C4-2B (cell line): Measurements from ENCODE around the gene SCN4A.
"Not testable (repeated sequence)": the region's sequence is repeated elsewhere in the genome, so short reads cannot be mapped to it uniquely, and the experiment has no call there.

Source experiments
- H3K27ac ChIP-seq: fragments of 450-650 bp; 2 replicates; pipeline ENCODE4 v1.5.1; 2017
- ZFX ChIP-seq: fragments of 450-650 bp; IDR thresholded peaks from 2 replicates; pipeline ENCODE4 v1.6.1; 2017
- TF ChIP-seq, protein P1 (sequence below): fragments of 450-650 bp; conservative IDR thresholded peaks from 2 replicates; pipeline ENCODE4 v1.5.1; 2017; ENCODE audit warnings: mild to moderate bottlenecking

The SCN4A gene

DNA sequence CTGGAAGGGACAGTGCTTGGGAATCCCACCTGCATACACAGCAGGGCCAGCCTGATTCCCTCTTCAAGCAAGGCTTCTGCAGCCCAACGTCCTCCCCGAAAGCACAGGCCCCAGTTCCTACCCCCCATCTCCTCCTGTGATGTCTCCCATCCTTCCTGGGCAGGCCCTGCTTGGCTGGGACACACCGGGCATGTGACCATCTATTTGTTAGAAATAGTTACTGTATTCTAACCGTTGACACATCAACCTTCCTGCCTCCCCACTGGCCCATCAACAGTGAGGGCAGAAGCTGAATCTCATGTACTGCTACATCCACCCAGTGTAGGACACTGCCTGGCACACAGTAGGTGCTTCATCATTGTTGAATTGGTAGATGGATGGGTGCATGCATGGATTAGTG lies 36.1 kb upstream of the SCN4A start:
- no peak overlapping the region for H3K27ac ChIP-seq
- TF ChIP-seq, protein P1, sequence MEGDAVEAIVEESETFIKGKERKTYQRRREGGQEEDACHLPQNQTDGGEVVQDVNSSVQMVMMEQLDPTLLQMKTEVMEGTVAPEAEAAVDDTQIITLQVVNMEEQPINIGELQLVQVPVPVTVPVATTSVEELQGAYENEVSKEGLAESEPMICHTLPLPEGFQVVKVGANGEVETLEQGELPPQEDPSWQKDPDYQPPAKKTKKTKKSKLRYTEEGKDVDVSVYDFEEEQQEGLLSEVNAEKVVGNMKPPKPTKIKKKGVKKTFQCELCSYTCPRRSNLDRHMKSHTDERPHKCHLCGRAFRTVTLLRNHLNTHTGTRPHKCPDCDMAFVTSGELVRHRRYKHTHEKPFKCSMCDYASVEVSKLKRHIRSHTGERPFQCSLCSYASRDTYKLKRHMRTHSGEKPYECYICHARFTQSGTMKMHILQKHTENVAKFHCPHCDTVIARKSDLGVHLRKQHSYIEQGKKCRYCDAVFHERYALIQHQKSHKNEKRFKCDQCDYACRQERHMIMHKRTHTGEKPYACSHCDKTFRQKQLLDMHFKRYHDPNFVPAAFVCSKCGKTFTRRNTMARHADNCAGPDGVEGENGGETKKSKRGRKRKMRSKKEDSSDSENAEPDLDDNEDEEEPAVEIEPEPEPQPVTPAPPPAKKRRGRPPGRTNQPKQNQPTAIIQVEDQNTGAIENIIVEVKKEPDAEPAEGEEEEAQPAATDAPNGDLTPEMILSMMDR, result no peak
- TF ChIP-seq ZFX, result no peak

DNA sequence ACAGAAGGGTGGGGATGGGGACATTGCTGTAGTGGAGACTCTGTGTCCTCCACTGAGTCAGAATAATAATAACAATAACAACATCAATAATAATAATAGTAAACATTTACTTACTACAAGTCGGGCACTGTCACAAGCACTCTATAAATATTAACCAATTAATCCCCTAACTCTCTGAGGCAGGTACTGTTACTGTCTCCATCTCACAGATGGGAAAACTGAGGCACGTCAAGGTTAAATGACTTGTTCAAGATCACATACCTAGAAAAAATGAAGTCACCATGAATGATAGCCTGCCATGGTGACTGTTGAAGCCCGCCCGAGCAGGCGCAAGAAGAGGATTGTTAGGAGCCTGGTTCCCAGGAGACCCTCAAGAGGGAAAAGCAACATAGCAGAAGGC lies 35.6 kb upstream of the SCN4A start:
- TF ChIP-seq ZFX, result no peak
- TF ChIP-seq, protein P1, result no peak
- no peak overlapping the region for H3K27ac ChIP-seq

DNA sequence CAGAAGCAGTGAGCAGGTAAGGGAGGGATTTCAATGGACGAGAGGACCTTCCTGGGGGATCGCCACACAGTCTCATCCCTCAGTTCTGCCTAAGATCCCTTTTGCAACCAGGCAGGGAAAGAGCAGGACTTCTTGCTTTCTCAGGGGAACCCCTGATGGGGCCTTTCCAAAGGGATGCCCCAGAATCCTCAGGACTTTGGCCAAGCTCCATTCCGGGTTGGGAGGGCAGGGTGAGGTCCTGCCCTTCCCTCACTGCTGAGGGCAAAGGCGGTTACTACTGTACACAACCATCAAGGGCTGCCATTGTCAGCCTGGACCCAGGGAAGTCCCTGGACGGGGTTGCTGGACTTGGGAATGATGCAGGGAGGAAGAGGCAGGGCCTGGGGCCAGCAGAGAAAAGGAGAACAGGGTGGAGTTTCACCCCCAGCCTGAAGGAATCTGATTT lies 35.1 kb upstream of the SCN4A start:
- no peak overlapping the region for H3K27ac ChIP-seq
- TF ChIP-seq ZFX, result no peak
- TF ChIP-seq, protein P1, result no peak

DNA sequence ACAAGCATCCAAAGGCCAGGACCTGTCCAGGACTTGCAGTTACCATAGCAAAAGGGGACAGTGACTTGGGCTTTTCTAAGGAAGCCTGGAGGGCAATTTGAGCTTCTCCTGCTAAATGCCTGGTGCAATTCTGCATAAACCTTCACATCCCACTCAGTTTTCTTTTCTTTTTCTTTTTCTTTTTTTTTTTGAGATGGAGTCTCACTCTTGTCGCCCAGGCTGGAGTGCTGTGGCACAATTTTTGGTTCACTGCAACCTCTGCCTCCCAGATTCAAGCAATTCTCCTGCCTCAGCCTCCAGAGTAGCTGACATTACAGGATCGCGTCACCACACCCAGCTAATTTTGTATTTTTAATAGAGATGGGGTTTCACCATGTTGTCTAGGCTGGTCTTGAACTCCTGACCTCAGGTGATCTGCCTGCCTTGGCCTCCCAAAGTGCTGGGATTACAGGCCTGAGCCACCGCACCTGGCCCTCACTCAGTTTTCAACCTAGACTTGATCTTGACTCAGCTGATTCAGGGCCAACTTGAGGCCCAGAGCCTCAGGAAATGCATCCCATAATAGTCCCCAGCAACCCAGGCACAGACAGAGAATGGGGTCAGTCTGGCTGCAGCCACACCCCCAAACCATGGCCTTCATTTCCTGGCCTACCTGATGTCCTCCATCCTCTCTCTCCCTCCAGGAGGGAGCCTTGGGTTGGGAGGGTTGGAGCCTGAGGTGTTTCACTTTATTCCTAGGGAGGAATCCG lies 34.5 kb upstream of the SCN4A start:
- H3K27ac ChIP-seq, result not testable (repeated sequence)

DNA sequence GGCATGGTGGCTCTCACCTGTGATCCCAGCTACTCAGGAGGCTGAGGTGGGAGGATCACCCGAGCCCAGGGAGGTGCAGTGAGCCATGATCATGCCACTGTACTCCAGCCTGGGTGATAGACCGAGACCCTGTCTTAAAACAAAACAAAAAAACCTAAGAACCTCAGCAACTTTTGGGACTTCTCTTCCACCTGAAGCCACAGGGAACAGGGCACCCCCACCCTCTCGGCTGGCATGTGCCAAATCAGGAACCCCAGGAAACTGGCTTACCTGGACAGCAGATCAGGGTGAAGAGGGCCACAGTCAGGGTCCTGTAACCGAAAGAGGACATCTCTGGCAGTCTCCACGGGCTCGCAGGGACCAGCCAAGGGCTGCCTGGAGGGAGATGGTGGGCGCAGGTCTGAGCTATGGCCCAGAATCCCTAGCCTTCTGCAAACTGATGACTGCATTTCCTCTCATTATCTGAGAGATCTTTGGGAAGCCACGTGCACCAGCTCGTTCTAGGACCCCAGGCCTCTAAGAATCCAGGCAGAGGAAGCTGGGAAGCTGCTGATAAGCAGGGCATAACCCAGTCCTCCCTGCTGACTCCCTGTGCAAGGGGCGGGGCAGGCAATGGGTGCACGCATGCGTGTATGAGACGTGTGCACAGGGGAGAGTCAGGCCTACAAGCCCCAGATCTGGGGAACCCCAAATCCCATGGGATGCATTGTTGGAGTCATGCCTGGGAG lies 33.8 kb upstream of the SCN4A start:
- H3K27ac ChIP-seq, result no peak overlapping the region
- no peak for TF ChIP-seq ZFX
- TF ChIP-seq, protein P1, result no peak

DNA sequence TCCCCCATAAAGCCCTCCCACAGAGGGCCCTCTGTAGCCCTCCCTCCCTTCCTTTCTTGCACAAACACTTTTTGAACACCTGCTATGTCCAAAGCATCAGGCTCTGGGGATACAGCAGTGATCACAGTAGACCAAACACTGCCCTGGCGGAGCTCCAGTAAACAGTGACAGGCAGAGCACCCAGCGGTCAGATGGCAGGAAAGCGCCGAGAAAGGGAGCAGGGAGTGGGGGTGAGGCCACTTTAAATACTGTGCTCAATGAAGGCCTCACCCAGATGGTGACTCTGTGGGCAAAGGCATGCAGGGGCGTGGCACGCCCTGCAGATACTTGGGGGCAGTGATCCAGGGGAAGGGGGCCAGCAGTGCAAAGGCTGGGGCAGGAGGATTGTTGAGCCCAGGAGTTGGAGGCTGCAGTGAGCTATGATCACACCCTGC lies 33.0 kb upstream of the SCN4A start:
- no peak overlapping the region for H3K27ac ChIP-seq
- TF ChIP-seq, protein P1, result no peak
- TF ChIP-seq ZFX, result no peak

DNA sequence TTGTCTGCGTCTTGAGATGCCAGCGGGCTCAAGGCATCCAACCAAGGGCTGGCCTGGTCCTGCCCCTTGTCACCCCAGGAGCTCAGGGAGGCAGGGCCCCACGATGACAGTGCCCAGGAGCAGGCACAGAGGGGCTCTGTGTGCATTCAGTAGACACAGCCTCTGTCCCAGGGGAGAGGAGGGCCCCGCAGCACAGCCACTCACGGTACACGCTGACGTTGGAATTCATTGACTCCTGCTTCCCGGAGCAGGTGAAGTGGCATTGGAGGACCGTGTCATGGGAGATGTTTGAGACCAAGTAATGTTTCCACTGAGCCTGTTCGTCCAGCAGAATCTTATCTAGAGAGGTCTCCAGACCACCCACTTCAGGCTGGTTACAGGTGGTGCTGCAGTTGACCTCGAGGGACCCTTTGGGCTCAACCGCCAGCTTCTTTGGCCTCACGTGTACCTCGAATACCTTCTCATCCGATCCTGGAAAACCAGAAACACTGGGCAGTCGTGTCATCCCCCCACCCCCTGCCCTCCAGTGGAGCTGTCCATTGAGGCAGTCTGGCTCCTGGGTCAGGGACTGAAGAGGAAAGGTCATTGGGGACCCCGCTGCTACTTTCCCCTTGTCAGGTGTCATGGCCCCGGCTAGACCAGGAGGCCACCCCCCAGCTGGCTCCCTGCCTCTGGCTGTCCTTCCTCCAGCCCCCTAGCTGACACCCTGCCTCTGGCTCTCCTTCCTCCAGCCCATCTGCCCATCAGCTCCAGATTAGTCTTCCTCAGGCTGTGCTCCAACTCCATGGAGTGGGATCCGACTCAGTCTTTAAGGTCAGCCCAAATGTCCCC lies 32.4 kb upstream of the SCN4A start:
- TF ChIP-seq, protein P1, result no peak
- TF ChIP-seq ZFX, result no peak
- H3K27ac ChIP-seq, result no peak overlapping the region
